Measurements from ENCODE around the gene P4HB. TPM values are rescaled to one million over a fixed set of nuclear protein-coding genes. Genes with fewer than 3 reads are reported as not detected.

P4HB gene
- total and polyA plus RNA-seq, 2 experiments from 2014 or later, result 206 to 620 TPM

GRCh38 chr17:81858967-81859905, 1.1 kb downstream of the P4HB start (continued):
- TF ChIP-seq ZNF462 (CRISPR knock-in tag; IDR thresholded peaks at IDR 0.05) (no peak), CREB1 (CRISPR knock-in tag; IDR thresholded peaks at IDR 0.05; ENCODE audit: low read depth) (no peak), NANOG (IDR thresholded peaks at IDR 0.05; ENCODE audit: borderline replicate concordance) (no peak), JUNB (IDR thresholded peaks at IDR 0.05; ENCODE audit: unreplicated experiment) (no peak)

GRCh38 chr17:81858170-81858966, 2.0 kb downstream of the P4HB start:
- H4K20me1 ChIP-seq (replicated peaks; ENCODE audit: insufficient read depth), result peaks cover 28% of the 10 kb centered on the region
- no peaks in the 10 kb centered on the region for H3K9me2 ChIP-seq (ENCODE audit: insufficient read depth)
- peaks cover 13% of the 10 kb centered on the region for H3K4me1 ChIP-seq (ENCODE audit: insufficient read depth)
- no peak for DNase-seq (ENCODE audit: low spot score)
- H3K79me2 ChIP-seq (replicated peaks; ENCODE audit: insufficient read depth), result peaks cover 58% of the 10 kb centered on the region
- H3K36me3 ChIP-seq (ENCODE audit: insufficient read depth), result peaks cover 4% of the 10 kb centered on the region
- H3K27me3 Mint-ChIP-seq (ENCODE audit: insufficient read depth, low read depth, poor library complexity), result peaks cover 21% of the 10 kb centered on the region
- peak overlapping the region; percentile 88; the same call in 1 of the 2 replicates for H3K4me3 ChIP-seq
- H3K4me2 ChIP-seq, result no peak overlapping the region
- H3K4me1 Mint-ChIP-seq, result peaks cover 10% of the 10 kb centered on the region
- peaks cover 2% of the 10 kb centered on the region; the same call in 2 of the 3 replicates for H3K9me3 Mint-ChIP-seq
- no peak overlapping the region for H3K27ac ChIP-seq (ENCODE audit: low read depth)
- H3K27me3 ChIP-seq (ENCODE audit: insufficient read depth), result no peaks in the 10 kb centered on the region
- H3K4me3 Mint-ChIP-seq, result peak overlapping the region; percentile 88
- peaks cover 63% of the 10 kb centered on the region for H3K36me3 Mint-ChIP-seq (ENCODE audit: low read depth)
- peaks cover 38% of the 10 kb centered on the region for H3F3A ChIP-seq (replicated peaks; ENCODE audit: low read depth)
- ATAC-seq, result no peak
- no peak overlapping the region for H3K27ac Mint-ChIP-seq
- H2AFZ ChIP-seq, result no peak overlapping the region
- TF ChIP-seq EZH2 (IDR thresholded peaks at IDR 0.05; ENCODE audit: low read depth, unreplicated experiment), result no peak
- TF ChIP-seq POLR2AphosphoS5 (IDR thresholded peaks at IDR 0.05; ENCODE audit: low read depth), result no peak
- no peak for TF ChIP-seq STAT1 (IDR thresholded peaks at IDR 0.05; ENCODE audit: unreplicated experiment)
- no peak for TF ChIP-seq ETS1 (IDR thresholded peaks at IDR 0.05)

Data from GM23338 (cell line).